Uterus (tissue), 4 donors: ENCODE results near the gene SPTLC3. TPM values are rescaled to one million over a fixed set of nuclear protein-coding genes. Genes with fewer than 3 reads are reported as not detected.
A peak's percentile ranks its signal among the peaks of the same experiment; 100 is the strongest.

Experiments used
- DNase-seq, 2 donors: peaks; one replicate each; pipeline ENCODE4 v3.0.0-alpha.2; 2019 to 2020
- H3K27ac ChIP-seq, 2 donors: fragments of 200-600 bp; sonication (generic); 1 replicate in 1 of 2; 2 replicates in 1 of 2; pipeline ENCODE4 v1.5.1; 2016 to 2018
- H3K27me3 ChIP-seq, 2 donors: fragments of 200-600 bp; sonication (generic); one replicate each; pipeline ENCODE4 v1.5.1; 2018 to 2019; ENCODE audit warnings: control low read depth in 1 of 2
- H3K36me3 ChIP-seq, 2 donors: fragments of 200-600 bp; sonication (generic); one replicate each; pipeline ENCODE4 v1.5.1; 2019; ENCODE audit warnings: control low read depth in 1 of 2
- H3K4me1 ChIP-seq, 2 donors: fragments of 200-600 bp; sonication (generic); one replicate each; pipeline ENCODE4 v1.5.1; 2018 to 2019; ENCODE audit warnings: control low read depth in 1 of 2
- H3K4me3 ChIP-seq, 2 donors: fragments of 200-600 bp; sonication (generic); 1 replicate in 1 of 2; 2 replicates in 1 of 2; pipeline ENCODE4 v1.5.1; 2018 to 2019; ENCODE audit warnings: mild to moderate bottlenecking in 1 of 2
- H3K9me3 ChIP-seq, 2 donors: fragments of 200-600 bp; sonication (generic); one replicate each; pipeline ENCODE4 v1.5.1; 2019; ENCODE audit warnings: control low read depth in 1 of 2
- CTCF ChIP-seq, 4 experiments: fragments of 200-600 bp in 2 of 4; fragments of 450-650 bp in 2 of 4; sonication (generic) in 2 of 4; IDR thresholded peaks; one replicate each; pipeline ENCODE4 v1.5.1; 2016 to 2019; ENCODE audit warnings: antibody characterized with exemption in 4 of 4, mild to moderate bottlenecking in 2 of 4, moderate library complexity in 1 of 4
- POLR2A ChIP-seq, 2 donors: fragments of 450-650 bp; IDR thresholded peaks; one replicate each; pipeline ENCODE4 v1.6.1; 2016; ENCODE audit warnings: antibody characterized with exemption in 2 of 2, mild to moderate bottlenecking in 1 of 2, moderate library complexity in 1 of 2
- intact Hi-C: fragments of 100-400 bp; cut with DNase I; formaldehyde crosslinking; loops from one replicate; pipeline ENCODE4 v1.15.1; 2023; ENCODE audit warnings: low total_unique reads
- total RNA-seq, 4 donors: library from RNA; depleted of rRNA in 3 of 4; stranded (reverse); fragments of >200 nt in 3 of 4; gene quantifications; one replicate each; pipeline versions ENCODE4 v1.1.0 to v1.2.4, GENCODE V29; 2014 to 2023
- donor health status: DM: yes; HTN: yes; CAD: no.

The SPTLC3 gene
- total RNA-seq, result 10 to 100 TPM in 1 of 4 donors, 1 to 10 TPM in 2, under 1 TPM in 1; 0.51 to 23.9 (median 4.5) TPM

- intact Hi-C loops, result no loop called here
- peak in 1 of 2 donors; percentile 21 for DNase-seq
Observed at GRCh38 chr20:13008761-13009681, at the start of gene SPTLC3. Gene SPTLC3, plus strand, starts transcription at chr20:13008972. Its CDS starts 296 bp downstream, at chr20:13009268.

GRCh38 chr20:12961725-12962124, 47.0 kb upstream of the SPTLC3 start:
- no peak for TF ChIP-seq CTCF (IDR thresholded peaks at IDR 0.05)
- no peaks in the 10 kb centered on the region for H3K27me3 ChIP-seq
- intact Hi-C loops, result no loop called here
- no peak overlapping the region for H3K27ac ChIP-seq
- no peaks in the 10 kb centered on the region for H3K9me3 ChIP-seq
- H3K36me3 ChIP-seq, result no peaks in the 10 kb centered on the region
- H3K4me1 ChIP-seq, result no peaks in the 10 kb centered on the region
- DNase-seq, result no peak
- H3K4me3 ChIP-seq, result no peak overlapping the region

More at GRCh38 chr20:13008761-13009681, at the start of gene SPTLC3:
- Histone ChIP-seq H3K27me3 (no peaks in the 10 kb centered on the region), H3K4me3 (peak within 1 kb of the TSS; percentile 21 to 45), H3K36me3 (no peaks in the 10 kb centered on the region), H3K27ac (peak within 1 kb of the TSS; percentile 66 to 70), H3K9me3 (no peaks in the 10 kb centered on the region), H3K4me1 (peaks cover 0 to 8% of the 10 kb centered on the region in 2 donors)
- TF ChIP-seq CTCF (IDR thresholded peaks at IDR 0.05) (no peak), POLR2A (IDR thresholded peaks at IDR 0.05) (peak in 1 of 2 donors; percentile 16)

- intact Hi-C loops, result no loop called here
- Histone ChIP-seq H3K9me3 (no peaks in the 10 kb centered on the region), H3K4me3 (no peak overlapping the region)
Observed at GRCh38 chr20:12962895-12963294, 45.9 kb upstream of the SPTLC3 start.

GRCh38 chr20:12963416-12963815, 45.4 kb upstream of the SPTLC3 start:
- Histone ChIP-seq H3K27ac (no peak overlapping the region), H3K36me3 (no peaks in the 10 kb centered on the region)
- no peak for DNase-seq

More at GRCh38 chr20:12962895-12963294, 45.9 kb upstream of the SPTLC3 start:
- Histone ChIP-seq H3K27me3 (no peaks in the 10 kb centered on the region), H3K36me3 (no peaks in the 10 kb centered on the region), H3K27ac (no peak overlapping the region), H3K4me1 (no peaks in the 10 kb centered on the region)
- DNase-seq, result no peak
- TF ChIP-seq POLR2A (IDR thresholded peaks at IDR 0.05) (no peak), CTCF (IDR thresholded peaks at IDR 0.05) (no peak)

More at GRCh38 chr20:12963416-12963815, 45.4 kb upstream of the SPTLC3 start:
- Histone ChIP-seq H3K4me1 (no peaks in the 10 kb centered on the region), H3K27me3 (no peaks in the 10 kb centered on the region), H3K9me3 (no peaks in the 10 kb centered on the region), H3K4me3 (no peak overlapping the region)
- intact Hi-C loops, result no loop called here
- TF ChIP-seq POLR2A (IDR thresholded peaks at IDR 0.05), result no peak
- TF ChIP-seq CTCF (IDR thresholded peaks at IDR 0.05), result no peak
